HG02973 (cell line): ENCODE results near the gene SPHK1.

Source experiments
- ATAC-seq: cut with Tn5 transposase; IDR thresholded peaks from one replicate; pipeline ENCODE4 v1.9.1; 2021; ENCODE audit warnings: moderate library complexity; ENCODE audit not compliant: unreplicated experiment

The SPHK1 gene

DNA sequence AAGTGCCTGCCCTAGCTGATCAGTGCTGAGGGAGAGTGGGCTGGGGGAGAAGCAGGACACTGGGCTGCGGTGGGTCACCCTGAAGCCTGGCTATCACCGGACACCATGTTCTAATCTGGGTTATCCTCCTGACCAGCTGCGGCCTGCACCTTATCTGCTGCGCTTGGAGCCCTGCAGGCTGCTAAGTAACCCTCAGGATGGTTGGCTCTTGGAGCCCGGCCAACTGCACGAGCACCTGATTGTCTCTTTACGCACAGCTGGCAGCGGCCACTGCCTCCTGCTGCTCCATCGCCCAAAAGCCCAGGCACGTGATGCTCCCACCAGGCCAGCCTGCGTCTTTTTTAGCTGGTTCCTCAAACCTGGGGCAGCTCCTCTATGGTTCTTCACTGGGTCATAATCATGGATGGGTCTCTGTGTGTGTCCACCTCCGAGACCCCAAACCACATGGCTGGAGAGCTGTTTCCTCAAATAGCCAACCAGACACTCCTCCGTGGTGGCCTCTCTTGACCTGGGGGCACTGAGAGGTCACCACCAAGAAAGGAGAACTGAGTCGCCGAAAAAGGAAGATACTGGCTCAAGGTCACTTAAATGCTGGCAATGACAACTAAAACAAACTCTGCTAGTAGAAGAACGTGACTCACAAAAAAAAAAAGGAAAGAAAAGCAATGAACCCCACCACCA is 21.7 kb downstream of the SPHK1 start:
- ATAC-seq, result no peak

DNA sequence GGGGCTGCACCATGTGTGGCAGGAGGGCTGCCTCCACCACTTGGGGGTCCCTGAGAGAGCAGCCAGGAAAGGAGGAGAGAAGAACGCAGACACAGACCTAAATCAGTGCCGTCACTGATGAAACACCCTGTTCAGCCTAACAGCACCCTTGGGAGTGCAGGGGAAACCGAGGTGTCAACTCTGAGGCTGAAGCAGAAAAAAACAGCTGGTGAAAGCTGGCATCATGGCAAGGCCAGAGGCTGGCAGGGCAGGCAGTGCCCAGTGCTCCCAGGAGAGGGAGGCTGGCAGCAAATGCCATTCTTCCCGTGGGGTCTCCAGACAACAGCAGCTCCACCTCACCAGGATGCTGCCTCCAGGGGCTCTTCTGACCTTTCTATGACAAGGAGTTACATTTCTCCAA is 23.1 kb downstream of the SPHK1 start:
- no peak for ATAC-seq

DNA sequence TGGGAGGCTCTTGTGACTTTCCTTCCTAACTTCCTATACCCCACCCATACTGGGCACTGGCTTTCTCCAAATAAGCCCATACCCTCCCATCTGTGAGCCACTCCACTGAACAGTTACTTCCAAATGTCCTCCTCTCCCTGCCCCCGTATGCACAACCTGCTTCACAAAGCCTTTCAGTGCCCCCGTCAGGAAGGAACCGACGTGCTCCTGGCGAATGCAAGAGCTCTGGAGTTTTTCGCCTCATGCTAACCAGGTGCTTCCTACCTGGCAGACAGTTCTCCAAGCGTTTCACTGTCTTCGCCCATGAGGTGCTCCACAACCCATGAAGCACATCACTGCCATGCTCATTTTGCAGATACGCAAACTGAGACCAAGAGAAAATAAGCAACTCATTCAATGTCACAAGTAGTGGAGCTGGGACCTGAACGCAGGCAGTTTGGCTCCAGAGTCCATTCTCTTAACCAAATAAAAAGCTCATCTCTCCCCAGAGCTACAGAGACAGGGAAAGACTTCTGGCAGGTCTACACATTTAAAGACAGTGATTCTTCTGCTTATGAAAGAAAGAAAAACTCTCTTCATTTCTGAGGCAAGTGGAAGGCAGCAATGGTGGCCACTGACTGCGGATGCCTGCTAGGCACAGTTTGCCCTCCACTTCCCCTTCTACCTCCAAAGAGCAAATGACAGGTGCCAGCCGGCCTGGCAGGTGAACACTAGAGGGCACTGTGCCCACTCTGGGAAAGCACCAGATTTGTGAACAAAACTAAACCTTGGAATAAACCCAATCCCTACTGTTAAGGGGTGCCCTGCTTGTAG is 23.8 kb downstream of the SPHK1 start:
- ATAC-seq, result no peak

- ATAC-seq, result no peak
Observed at GRCh38 chr17:76410328-76410965, 26.0 kb downstream of the SPHK1 start.

GRCh38 chr17:76411247-76411646 is 26.8 kb downstream of the SPHK1 start:
- no peak for ATAC-seq

DNA sequence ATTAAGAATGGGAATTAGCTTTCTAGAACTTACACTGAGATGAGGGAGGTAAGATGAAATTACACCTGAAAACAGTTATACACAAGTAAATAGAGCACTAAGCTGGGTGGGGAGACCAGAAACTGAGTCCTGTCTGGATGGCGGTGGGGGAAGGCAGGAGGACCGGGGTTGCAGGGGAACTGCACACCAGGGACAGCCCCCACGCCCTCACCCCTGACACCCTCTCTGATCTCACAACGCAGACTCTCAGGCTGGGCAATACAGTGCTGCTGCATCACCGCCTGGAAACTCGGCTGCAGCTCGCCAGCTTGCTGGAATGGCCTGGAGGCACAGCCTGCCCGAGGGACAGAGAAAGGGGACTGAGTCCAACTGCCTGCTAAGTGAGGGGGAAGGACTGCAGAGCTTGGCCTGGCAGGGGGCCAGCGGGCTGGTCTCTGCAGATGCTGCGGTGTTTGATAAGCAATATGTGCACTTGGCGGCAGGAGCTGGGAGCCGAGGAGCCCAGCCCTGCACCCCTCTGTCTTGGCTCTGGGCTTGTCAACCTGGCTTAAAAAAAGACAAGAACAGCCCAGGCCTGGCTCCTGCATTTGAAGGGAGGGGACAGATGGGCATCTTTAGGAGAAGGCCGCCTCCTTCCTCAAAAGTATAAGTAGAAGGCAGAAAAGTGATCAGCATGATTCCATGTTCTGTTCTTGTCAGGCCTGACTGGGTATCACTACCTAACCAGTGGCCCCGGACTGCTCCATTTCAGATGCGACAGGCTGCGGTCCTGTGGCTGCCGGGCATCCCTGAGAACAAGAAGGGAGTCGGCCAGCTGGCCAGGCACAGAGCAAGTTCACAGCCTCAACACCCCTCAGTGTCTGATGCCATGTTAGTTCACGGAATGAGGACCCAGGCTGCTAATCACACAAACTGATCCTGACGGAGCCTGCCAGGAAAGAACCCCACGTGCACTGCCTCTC is 30.2 kb downstream of the SPHK1 start:
- ATAC-seq, result no peak

DNA sequence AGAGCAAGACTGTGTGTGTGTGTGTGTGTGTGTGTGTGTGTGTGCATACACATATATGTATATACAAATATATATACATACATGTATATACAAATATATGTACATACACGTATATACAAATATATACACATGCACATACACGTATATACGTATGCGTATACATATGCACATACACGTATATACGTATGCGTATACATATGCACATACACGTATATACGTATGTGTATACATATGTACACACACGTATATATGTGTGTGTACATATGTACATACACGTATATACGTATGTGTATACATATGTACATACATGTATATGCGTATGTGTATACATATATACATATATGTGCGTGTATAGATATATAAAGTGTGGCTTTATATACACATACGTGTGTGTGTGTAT is 31.4 kb downstream of the SPHK1 start:
- ATAC-seq, result no peak

GRCh38 chr17:76416457-76416856 is 32.0 kb downstream of the SPHK1 start:
- ATAC-seq, result no peak

- no peak for ATAC-seq
Observed at GRCh38 chr17:76416899-76417298, 32.5 kb downstream of the SPHK1 start.

- ATAC-seq, result no peak
Observed at GRCh38 chr17:76417499-76418143, 33.2 kb downstream of the SPHK1 start.

DNA sequence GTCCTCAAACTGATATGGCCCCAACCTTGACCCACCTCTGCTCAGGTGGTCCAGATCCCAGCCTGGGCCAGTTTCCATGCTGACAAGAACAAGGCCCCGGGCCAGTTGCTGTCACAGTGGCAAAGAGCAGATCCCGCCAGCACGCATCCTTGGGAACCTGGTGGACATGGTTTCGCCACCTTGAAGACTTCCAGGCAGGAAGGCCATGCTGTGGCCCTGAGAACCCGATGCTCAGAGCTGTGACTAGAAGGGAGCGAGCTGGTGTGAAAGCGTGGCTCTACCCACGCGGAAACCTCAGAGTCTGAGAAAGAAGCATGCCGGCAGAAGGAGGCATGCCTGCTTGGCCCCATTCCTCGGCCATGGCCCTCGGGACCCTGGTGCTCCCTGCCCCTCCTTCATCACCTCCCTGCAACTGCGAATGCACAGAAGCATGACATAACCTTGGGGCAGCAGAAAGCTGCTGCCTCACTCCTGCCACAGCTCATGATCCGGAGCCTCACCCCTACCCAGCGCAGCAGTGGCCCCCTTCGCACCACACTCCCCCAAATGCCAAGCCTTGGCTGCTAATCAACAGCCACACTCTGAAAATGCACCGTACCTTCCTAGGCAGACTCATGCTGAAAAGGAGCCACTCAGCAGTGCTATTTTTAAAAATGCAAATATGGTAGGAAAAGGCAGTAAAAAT is 35.3 kb downstream of the SPHK1 start:
- no peak for ATAC-seq

DNA sequence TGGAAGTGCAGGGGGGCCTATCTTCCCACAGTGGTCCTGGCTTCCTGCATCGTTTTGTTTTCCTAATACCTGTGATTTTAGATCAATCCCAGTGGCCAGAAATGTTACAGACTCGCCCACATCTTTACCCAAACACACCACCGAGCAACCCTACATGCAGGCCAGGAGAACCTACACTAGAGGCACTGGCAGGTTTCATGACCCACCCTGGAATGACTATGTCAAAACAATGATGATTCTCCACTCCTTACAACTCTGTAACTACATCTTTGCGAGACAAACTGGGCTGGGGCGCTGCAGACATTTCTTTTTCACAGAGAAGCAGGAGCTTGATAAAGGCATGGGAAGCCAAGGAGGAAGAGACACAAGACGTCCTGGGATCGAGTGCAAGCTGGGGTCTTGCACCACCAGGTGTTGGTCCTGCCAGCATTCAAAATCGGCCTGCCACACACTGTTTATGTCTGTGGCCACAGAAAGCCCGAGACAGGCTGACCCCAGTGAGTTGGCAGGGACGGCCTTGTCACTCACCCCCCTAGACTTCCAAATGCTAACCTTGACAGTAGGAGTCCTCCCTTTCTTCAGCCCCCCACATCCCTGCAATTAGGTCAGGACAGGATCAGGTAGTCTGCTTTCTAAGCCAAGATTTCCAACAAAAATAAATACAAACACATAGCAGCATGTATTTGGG is 36.1 kb downstream of the SPHK1 start:
- no peak for ATAC-seq

DNA sequence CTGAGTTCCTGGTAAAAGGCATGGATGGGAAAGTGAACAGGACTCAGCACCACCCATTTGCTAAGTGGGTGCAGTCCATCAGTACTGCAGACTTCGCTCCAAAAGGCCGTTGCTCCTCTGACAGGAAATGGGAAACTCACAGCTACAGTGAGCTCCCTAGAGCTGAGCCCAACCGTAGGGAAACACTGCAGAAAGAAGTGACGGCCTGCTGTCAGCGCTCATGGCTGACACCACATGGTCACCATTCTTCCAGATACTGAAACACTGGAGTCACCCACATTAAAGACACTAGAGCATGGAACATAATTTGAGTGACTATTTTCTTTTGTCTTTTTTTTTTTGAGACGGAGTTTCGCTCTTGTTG is 36.6 kb downstream of the SPHK1 start:
- ATAC-seq, result no peak

GRCh38 chr17:76422406-76422805 is 38.0 kb downstream of the SPHK1 start:
- no peak for ATAC-seq

GRCh38 chr17:76422860-76423259 is 38.5 kb downstream of the SPHK1 start:
- no peak for ATAC-seq

DNA sequence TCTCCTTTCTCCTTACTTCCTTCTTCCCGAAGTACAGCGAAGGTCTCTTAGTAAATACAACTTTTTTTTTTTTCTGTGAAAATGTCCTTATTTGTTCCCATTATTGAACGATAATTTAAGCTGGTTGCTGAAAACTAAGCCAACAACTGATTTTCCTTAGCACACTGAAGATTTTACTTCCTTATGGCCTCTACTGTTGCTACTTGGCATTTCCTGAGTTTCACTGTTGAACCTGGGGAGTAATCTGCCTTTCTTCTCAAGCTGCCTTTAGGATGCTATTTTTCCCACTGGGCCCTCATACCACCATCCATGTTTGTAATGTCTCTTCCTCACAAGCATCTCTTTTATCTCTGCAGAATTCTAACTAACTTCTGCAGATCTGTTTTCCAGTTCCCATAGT is 42.4 kb downstream of the SPHK1 start:
- ATAC-seq, result no peak

DNA sequence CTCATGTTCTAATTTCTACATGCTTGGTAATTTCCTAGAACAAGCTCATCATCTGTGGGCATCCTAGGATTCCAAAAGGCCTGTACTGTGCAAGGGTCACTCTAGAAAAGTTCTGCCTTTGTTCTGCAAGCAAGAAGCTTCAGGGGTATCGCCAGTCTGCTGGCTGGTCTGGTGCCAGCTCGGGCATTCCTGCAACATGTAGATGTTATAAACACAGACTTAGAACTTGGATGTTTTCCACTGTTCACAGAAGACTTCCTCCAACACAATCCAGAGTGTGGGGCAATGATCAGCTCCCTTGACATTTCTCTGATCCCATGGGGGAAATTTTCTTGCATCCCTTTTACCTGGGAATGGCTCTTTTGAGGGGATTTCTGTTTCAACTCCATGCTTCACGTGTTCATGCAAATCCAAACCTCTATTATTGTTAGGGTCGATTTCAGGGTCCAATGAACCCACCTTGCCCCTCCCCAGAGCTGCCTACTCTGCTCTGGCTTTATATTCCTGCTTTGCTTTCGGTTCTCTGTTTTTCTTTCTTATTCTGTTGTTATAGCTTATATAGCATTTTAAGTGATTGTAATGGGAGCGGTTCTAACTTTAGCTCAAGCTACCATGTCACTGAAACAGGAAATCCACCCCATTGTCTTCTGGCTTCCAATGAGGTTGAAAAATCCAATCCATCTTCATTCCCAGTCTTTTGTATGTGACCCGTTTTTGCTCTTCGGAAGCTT is 43.3 kb downstream of the SPHK1 start:
- no peak for ATAC-seq

DNA sequence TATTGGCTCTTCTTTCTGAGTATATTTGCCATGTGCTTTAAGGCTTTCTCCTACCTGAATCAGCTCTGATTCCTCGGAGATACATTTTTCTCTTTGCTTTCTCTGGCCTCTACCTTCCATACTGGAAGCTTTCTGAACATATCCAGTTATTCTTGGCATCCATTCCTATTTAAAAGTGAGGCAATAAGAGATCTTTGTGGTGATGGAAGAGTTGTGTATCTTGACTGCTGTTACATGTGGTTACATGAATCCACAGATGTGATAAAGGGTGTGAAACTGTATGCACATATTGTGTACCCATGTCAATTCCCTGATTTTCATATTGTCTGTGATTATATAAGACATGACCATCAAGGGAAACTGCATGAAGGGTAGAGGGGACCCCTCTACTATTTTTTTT is 44.1 kb downstream of the SPHK1 start:
- ATAC-seq, result no peak

GRCh38 chr17:76431509-76431908 is 47.1 kb downstream of the SPHK1 start:
- ATAC-seq, result no peak
